Head of caudate nucleus (tissue), 42 donors: ENCODE measurements around the gene L3HYPDH.
A peak's percentile ranks its signal among the peaks of the same experiment; 100 is the strongest.

Experiments
- DNase-seq, 42 donors: peaks; one replicate each; pipeline versions ENCODE4 v3.0.0 to v3.0.0-alpha.2; 2020 to 2021; ENCODE audit warnings: mixed read lengths in 7 of 42
- intact Hi-C: fragments of 100-400 bp; cut with DNase I; formaldehyde crosslinking; loops from one replicate; pipeline ENCODE4 v1.15.0; 2022

Gene L3HYPDH

DNA sequence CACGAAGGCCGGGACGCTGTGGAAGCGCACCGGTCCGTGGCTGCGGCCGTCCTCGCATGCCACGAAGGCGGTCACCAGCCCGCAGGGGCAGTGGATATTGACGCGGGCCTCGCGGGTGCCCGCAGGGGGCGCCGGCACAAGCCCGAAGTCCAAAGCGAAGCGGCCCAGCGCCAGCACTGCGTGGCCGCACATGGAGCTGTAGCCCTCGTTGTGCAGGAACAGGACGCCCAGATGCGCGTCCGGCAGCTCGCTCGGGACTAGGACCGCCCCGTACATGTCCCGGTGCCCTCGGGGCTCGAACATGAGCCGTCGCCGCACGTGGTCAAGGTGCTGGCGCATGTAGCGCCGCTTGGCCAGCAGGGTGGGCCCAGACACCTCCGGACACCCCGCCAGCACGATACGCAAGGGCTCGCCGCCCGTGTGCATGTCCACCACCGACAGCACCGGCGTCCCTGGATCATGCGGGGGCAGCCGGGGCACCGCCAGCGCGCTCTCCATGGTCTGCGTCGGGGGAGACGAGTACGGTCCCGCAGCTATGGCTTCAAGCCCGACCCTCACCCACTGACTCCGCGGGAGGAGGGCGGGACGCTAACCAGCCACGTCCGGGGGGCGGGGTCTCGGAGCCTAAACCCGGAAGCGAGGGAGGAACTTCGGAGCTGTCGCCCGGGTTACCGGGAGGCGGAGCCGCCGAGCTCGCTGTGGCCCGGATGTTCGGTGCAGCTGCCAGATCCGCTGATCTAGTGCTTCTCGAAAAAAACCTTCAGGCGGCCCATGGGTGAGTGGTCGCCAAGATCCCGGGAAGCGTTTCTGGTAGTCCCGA is at the start of gene L3HYPDH, which contains the start of gene JKAMP:
TSS of gene L3HYPDH (minus strand) at position 590 of the 820 bp plus-strand sequence. CDS start at position 498, 92 bp downstream.
TSS of gene JKAMP (plus strand) at position 699 of the 820 bp plus-strand sequence. CDS start at position 772, 73 bp downstream.
- intact Hi-C loops: no loop called here
- peak; percentile 92 to 99 (median 98) for DNase-seq

GRCh38 chr14:59532419-59532818 is 48.2 kb upstream of the L3HYPDH start:
- DNase-seq: no peak
- intact Hi-C loops: no loop called here

GRCh38 chr14:59530349-59530748 is 46.1 kb upstream of the L3HYPDH start:
- intact Hi-C loops: no loop called here
- no peak for DNase-seq

DNA sequence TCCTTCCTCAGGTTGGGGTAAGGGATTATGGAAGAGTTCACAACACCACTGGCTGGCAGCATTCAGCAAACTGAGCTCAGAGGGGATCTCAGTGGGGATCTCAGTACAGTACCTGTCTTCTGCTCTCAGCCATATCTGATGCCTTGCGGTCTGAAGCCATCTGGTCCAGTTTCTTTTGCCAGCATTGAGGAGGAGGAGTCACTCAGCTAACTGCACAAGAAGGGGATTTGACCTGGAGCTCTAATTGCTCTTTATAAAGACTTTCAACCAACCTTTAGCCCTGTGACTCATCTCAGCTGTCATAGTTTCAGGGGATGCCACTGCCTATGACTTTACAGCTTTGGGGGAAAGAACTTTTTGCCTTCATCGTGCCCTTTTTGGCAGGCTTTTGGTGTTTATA is 45.0 kb upstream of the L3HYPDH start:
- DNase-seq: no peak
- intact Hi-C loops: no loop called here

DNA sequence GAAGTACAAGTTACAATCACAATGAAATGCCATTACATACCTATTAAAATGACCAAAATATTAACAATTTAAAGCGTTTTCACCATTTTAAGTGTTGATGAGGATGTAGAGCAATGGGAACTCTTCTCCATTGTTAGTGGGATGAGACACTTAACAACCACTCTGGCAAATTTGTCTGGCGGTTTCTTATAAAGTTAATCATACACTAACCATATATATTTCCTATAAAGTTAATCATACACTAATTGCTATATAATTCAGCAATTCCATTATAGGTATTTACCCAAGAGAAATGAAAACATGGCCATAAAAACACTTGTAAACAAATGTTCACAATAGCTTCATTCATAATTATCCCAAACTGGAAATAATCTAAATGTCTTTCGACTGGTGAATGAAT is 36.0 kb upstream of the L3HYPDH start:
- intact Hi-C loops: no loop called here
- DNase-seq: no peak

- DNase-seq: peak in 15 of 42 donors; percentile 4 to 56 (median 21)
- intact Hi-C loops: no loop called here
These were observed 27.8 kb upstream of the L3HYPDH start for GRCh38 chr14:59511916-59512575.

- intact Hi-C loops: no loop called here
- no peak for DNase-seq
These were observed 26.8 kb upstream of the L3HYPDH start for GRCh38 chr14:59510966-59511365.

- DNase-seq: peak in 18 of 42 donors; percentile 11 to 66 (median 30)
- intact Hi-C loops: no loop called here
These were observed 25.8 kb upstream of the L3HYPDH start for GRCh38 chr14:59510001-59510400.

- no peak for DNase-seq
- intact Hi-C loops: no loop called here
These were observed 24.9 kb upstream of the L3HYPDH start for GRCh38 chr14:59509101-59509500.

GRCh38 chr14:59507752-59508103 is 23.5 kb upstream of the L3HYPDH start:
- no peak for DNase-seq
- intact Hi-C loops: no loop called here

DNA sequence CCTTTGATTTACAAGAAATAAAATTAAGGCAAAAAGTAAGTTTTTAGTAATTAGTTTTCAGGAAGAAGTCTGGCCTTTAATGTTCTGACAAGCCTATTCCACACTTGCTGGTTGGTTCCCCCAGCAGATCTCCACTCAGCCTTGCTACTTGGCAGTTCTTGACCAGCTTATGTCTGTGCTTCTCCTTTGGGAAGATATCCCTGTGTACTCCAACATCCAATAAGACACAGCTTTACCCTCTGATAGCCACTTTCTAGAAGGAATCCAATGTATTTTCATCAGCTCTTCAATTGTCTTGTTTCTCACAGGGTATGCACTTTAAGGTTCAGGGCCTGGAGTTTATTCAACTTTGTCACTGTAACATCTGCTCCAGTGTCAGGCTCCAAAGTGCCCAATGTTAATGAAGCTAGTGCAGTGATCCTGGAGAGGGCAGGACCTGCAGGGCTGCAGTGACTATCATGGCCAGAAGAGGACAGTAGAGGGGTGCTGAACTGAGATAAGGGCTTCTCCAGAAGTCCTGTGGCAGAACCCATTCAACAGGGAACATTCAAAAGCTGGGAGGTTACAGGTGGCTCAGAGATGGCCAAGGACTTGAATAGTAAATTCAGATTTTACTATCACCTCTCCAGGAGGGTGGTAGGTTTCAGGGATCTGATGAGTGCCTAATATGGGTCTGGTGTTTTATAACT is 23.0 kb upstream of the L3HYPDH start:
- peak in 40 of 42 donors; percentile 9 to 81 (median 52) for DNase-seq
- intact Hi-C loops: no loop called here

DNA sequence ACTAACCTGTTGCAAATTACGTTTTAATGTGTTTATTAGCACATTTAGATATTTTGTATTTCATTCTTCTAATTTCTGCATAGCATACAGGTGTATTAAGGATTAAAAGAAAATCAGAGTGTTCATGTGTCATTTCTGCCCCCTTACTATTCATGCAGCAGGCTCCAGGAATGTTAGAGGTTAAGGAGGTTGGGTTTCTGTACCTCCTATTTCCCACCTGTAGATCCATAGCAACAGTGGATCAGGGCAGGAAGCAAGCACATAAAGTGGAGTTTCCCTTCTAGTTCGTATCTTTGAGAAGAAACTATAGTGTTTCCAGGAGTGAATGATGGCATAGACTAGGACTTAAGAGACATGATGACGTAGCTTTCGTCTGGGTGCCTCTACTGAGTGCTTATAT is 19.0 kb upstream of the L3HYPDH start:
- intact Hi-C loops: no loop called here
- DNase-seq: no peak

DNA sequence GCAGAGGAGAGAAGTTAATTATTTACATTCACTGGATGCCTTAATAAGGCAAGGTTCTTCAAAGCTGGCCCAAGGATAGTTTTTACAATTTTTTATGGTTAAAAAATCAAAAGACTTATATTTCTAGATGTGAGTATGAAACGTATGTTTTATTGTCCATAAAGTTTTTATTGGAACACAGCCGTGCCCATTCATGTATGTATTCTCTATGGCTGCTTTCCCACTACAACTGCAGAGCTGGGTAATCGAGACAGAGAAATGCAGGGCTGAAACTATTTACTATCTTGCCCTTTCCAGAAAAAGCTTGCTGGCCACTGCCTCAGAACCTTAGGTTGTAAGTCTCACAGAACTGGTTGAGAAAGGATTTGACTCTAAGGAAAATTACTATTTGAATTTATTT is 16.5 kb upstream of the L3HYPDH start:
- no peak for DNase-seq
- intact Hi-C loops: no loop called here

GRCh38 chr14:59492384-59492783 is 8.2 kb upstream of the L3HYPDH start:
- intact Hi-C loops: no loop called here
- DNase-seq: no peak

DNA sequence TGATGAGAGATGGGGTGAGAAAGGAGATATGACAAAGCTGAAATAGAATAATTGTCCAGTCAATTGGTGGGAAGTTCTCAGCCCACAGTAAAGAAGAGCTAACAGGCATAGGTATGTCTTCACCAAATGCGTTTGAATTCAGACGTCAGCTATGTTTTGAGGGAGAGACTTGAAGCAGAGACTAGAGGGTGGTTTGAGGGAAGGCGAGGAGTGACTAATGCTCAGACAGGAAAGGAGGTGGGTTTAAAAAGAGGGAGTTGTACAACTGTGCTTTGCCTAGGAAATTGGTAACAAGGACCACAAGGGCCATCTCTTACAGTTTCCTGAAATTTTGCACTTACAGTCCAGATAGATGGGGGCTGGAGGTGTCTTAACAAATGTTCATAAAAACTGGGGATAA is 6.5 kb upstream of the L3HYPDH start:
- intact Hi-C loops: no loop called here

DNA sequence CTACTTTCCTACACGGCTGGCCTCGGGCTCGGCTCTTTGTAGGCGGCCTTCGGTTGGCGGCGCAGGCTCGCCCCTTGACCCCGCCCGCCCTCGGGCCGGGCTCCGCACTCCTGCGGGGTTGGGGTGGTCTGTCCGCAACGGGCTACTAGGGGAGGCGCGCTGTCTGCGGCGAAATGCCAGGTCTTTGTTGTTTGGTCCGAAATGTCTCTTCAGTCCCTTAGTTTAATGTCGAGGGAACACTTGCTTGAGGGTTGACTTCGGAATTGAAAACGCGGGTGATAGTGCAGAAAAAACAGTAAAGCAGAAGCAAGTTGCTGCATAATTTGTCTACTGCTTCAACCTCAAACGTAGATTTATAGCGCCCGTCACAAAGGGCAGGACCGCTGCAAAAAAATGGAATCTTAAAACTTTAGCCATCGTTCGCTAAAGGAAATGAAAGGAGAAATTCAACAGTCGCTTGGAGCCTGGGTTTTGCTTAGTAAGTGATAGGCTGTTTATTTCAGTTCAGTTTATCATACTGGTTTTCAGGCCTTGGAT is 499 bp upstream of the L3HYPDH start:
- no peak for DNase-seq
- intact Hi-C loops: no loop called here

More for the DNA sequence above, 6.5 kb upstream of the L3HYPDH start:
- DNase-seq: peak in 4 of 42 donors; percentile 32 to 56 (median 44)

DNA sequence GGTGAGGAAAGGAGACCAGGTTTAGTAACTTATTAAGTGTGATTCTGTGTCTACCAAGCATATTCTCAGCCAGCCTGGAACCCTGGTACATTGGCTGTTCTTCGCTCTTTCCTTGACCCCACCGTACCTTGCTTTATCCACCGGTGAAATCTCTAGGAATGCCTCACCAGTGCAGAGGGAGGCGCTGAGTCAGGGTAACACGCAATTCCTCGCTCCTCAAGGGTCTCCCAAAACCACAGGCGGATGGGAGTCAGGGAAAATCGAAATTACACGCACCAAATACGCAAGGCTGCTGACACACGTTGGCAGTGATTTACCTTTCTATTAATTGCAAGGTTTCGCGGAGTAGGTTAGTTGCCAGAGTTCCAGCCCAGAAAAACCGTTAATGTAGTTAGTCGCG is 845 bp downstream of the L3HYPDH start:
- DNase-seq: peak in 26 of 42 donors; percentile 18 to 63 (median 34)
- intact Hi-C loops: no loop called here

DNA sequence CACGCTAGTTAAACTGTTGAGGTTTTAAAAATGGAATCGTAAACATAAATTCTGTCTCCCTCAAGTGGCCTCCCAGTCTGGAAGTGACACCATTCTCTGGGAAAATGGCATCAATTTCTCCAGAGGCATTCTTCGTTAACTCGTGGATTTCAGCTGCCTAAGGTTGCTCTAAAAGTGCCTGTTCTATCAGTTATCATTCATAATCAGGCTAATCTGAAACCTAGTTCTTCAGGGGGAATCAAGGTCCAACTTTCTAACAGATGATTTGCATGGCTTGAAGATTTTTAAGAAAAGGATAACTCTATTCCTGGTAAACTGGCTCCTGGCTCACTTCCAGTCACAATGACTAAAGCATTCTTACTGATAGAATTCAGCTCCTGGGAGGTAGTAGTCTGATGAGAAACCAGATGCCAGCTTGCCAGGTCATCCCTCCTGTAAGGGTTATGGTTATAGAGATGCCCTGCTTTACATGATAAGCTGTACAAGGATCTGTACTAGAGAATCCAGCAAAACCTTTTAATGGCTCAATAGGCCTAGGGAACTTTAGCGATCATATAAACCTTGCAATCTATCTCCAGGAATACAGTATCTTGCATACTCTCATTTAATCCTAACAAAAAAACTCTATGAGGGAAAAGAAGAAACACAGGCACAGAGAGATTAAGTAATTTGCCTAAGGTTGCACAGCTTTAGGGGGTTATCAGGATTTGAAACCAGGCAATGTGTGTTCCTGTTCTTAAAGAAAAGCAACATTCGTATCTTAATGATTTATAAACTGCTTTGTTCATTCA is 1.5 kb downstream of the L3HYPDH start:
- intact Hi-C loops: no loop called here
- DNase-seq: peak in 10 of 42 donors; percentile 9 to 65 (median 29)
